Cardiac septum (tissue), 1 donor: ENCODE data around the gene SGTB. TPM values are rescaled to one million over a fixed set of nuclear protein-coding genes. Genes with fewer than 3 reads are reported as not detected.

ENCODE experiments used
- DNase-seq: peaks from one replicate; pipeline ENCODE4 v3.0.0-alpha.2; 2020; ENCODE audit warnings: low spot score
- intact Hi-C: fragments of 100-400 bp; cut with DNase I; formaldehyde crosslinking; loops from one replicate; pipeline ENCODE4 v1.14.0; 2022
- total RNA-seq: library from RNA; stranded (reverse); fragmentation: NEBNext Ultra II Directional; extraction: Animal tissue kit (Norgen Biotek cat#: 25700); gene quantifications from one replicate; pipeline ENCODE4 v1.2.1, GENCODE V29; 2021
- donor health status: DM: no; HTN: no; CAD: no.

The SGTB gene
- total RNA-seq, 1 donor from 2014 or later = 9.5 TPM

DNA sequence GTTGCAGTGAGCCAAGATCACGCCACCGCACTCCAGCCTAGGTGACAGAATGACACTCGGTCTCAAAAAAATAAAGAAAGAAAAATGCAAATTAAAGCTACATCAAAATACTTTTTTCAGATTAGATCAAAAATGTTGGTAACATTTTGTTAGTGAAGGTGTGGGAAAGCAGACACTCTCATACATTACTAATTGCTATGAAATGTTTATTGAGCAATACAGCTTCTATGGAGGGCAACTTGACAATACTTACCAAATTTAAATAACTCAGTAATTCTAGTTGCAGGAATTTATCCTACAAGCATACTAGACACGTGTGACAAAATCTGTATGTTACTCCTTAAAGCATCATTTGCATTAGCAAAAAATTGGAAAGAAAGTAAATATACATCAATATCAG lies 101.9 kb downstream of the SGTB start:
- intact Hi-C loops = loop anchor here (5.0 kb wide), 1 partner anchor 58 kb away; the partner anchor contains the start of genes CENPK and PPWD1

More for the DNA sequence above, 101.9 kb downstream of the SGTB start:
- DNase-seq = no peak

Other genes with a start within 250 kb of the SGTB start
- gene ADAMTS6, start 240.2 kb downstream of the SGTB start, total RNA-seq = 1.9 TPM
- gene CENPK, start 158.9 kb downstream of the SGTB start, total RNA-seq = 0.73 TPM
- 19.3 TPM for gene PPWD1, start 158.8 kb downstream of the SGTB start, total RNA-seq
- 18.5 TPM for gene TRIM23, start 97.8 kb downstream of the SGTB start, total RNA-seq
- 1.7 TPM for gene SHLD3, start 97.1 kb downstream of the SGTB start, total RNA-seq
- gene TRAPPC13, start 97.1 kb downstream of the SGTB start, total RNA-seq = 18.9 TPM
- 17.2 TPM for gene NLN, start 96 bp upstream of the SGTB start, total RNA-seq
- gene ERBIN, start 204.5 kb upstream of the SGTB start, total RNA-seq = 55.8 TPM